ENCODE results near the gene STON1. TPM values are rescaled to one million over a fixed set of nuclear protein-coding genes. Genes with fewer than 3 reads are reported as not detected.

Gene STON1
- total and polyA plus RNA-seq, 4 experiments from 2014 or later = 0.03 to 4.4 (median 1.8) TPM

DNA sequence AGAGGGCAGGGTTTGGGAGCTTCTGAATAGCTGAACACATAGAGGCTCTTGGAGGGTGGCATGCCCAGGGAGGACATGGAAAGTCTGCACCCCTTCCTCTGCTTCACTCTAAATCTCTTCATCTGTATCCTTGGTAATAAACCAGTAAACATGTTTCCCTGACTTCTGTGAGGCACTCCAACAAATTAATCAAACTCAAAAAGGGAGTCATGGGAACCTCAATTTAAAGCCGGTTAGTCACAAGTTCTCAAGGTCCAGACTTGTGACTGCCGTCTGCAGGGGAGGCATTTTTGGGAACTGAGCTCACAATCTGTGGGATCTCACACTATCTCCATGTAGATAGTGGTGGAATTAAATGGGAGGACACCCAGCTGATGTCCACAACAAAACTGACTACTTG, 33.1 kb upstream of the STON1 start:
- Histone ChIP-seq H3K9me3 (ENCODE audit: control insufficient read depth in 1 of 2, low read length in 2 of 2) (no peaks in the 10 kb centered on the region), H3K4me3 (ENCODE audit: low read length in 2 of 2) (no peak overlapping the region), H3K27me3 (ENCODE audit: insufficient read depth, low read length) (no peaks in the 10 kb centered on the region), H3K36me3 (ENCODE audit: insufficient read depth, low read length) (peaks cover 35% of the 10 kb centered on the region), H3K27ac (ENCODE audit: low read depth, low read length) (no peak overlapping the region), H3K4me1 (ENCODE audit: insufficient read depth, low read length) (no peaks in the 10 kb centered on the region)
- POLR2A ChIA-PET (ENCODE audit: partially characterized antibody) = no interaction called here
- no peaks in the 10 kb centered on the region for H3K9me3 Mint-ChIP-seq
- peaks cover 0 to 1% (median 0%) of the 10 kb centered on the region in 4 donors for H3K4me1 Mint-ChIP-seq
- intact Hi-C loops (cut with micrococcal nuclease) = no loop called here
- no peak for DNase-seq
- CTCF ChIA-PET (ENCODE audit: partially characterized antibody) = no interaction called here
- peak overlapping the region in 1 of 7 donors; percentile 42 for H3K27ac Mint-ChIP-seq
- H3K4me3 Mint-ChIP-seq = no peak overlapping the region
- peaks cover 51 to 62% of the 10 kb centered on the region in 2 donors for H3K36me3 Mint-ChIP-seq
- H3K27me3 Mint-ChIP-seq = no peaks in the 10 kb centered on the region

DNA sequence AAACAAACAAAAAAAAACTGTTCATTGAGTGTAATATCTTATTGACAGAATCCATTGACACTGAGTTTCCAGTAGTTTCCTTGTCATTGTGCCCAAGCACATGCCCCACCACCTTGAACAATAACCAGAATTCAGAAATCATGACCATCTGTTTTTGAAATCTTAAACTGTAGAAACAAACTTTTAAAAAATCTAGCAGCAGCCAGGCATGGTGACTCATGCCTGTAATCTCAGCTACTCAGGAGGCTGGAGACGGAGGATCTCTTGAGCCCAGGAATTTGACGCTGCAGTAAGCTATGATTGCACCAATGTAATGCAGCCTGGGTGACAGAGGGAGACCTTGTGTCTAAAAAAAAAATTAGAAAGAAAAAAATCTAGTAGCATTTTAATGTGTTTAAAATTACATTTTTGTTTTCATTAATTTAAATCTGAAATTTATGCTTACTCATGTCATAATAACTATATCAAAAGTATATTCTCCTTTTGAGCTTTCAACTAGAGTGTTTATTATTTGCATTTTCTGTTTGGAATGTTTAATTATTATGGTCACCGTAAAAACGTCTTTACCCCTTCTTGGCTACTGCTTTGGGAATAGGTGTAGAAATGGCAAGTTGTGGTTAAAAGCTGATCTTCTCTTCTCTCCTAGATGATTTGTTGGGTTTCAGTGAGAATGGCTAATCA, 25.2 kb upstream of the STON1 start:
- H3K27me3 Mint-ChIP-seq = no peaks in the 10 kb centered on the region
- peaks cover 48 to 66% of the 10 kb centered on the region in 2 donors for H3K36me3 Mint-ChIP-seq
- H3K4me1 ChIP-seq (ENCODE audit: insufficient read depth, low read length) = peaks cover 19% of the 10 kb centered on the region
- no peaks in the 10 kb centered on the region for H3K9me3 Mint-ChIP-seq
- intact Hi-C loops (cut with micrococcal nuclease) = no loop called here
- peaks cover 14 to 20% (median 19%) of the 10 kb centered on the region in 4 donors for H3K4me1 Mint-ChIP-seq
- H3K27ac Mint-ChIP-seq = peak overlapping the region in 1 of 7 donors; percentile 64
- CTCF ChIA-PET (ENCODE audit: partially characterized antibody) = no interaction called here
- POLR2A ChIA-PET (ENCODE audit: partially characterized antibody) = no interaction called here
- no peak overlapping the region for H3K4me3 Mint-ChIP-seq
- no peak overlapping the region for H3K27ac ChIP-seq (ENCODE audit: low read depth, low read length)
- no peak overlapping the region for H3K4me3 ChIP-seq (ENCODE audit: low read length in 2 of 2)
- H3K9me3 ChIP-seq (ENCODE audit: control insufficient read depth in 1 of 2, low read length in 2 of 2) = no peaks in the 10 kb centered on the region
- no peaks in the 10 kb centered on the region for H3K27me3 ChIP-seq (ENCODE audit: insufficient read depth, low read length)
- no peak for DNase-seq
- peaks cover 4% of the 10 kb centered on the region for H3K36me3 ChIP-seq (ENCODE audit: insufficient read depth, low read length)

DNA sequence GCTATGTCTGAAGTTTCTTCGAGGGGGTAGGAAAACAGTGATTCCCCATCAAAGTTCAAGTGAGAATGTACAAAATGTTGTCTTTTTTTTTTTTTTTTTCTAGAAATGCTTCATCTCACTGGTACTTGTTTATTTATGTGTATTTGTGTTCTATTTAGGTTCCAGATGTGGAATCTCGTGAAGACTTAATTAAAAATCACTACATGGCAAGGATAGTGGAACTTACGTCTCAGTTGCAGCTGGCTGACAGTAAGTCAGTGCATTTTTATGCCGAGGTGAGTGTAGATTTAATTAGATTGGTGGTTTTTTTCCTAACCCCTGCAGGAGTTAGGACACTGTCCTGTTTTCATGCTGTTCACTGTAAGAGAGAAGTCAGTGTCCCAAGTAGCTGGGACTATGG, 22.8 kb upstream of the STON1 start:
- H3K4me3 Mint-ChIP-seq = no peak overlapping the region
- CTCF ChIA-PET (ENCODE audit: partially characterized antibody) = interaction anchor here (0.7 kb wide), 1 partner anchor 400 kb away, joined by 3 read pairs; no protein-coding TSS in a partner anchor
- peaks cover 24 to 32% (median 29%) of the 10 kb centered on the region in 4 donors for H3K4me1 Mint-ChIP-seq
- intact Hi-C loops (cut with micrococcal nuclease) = no loop called here
- H3K4me1 ChIP-seq (ENCODE audit: insufficient read depth, low read length) = peaks cover 30% of the 10 kb centered on the region
- no peaks in the 10 kb centered on the region for H3K27me3 ChIP-seq (ENCODE audit: insufficient read depth, low read length)
- POLR2A ChIA-PET (ENCODE audit: partially characterized antibody) = no interaction called here
- no peak overlapping the region for H3K27ac ChIP-seq (ENCODE audit: low read depth, low read length)
- no peak for DNase-seq
- peaks cover 6% of the 10 kb centered on the region for H3K36me3 ChIP-seq (ENCODE audit: insufficient read depth, low read length)
- H3K9me3 Mint-ChIP-seq = no peaks in the 10 kb centered on the region
- no peak overlapping the region for H3K4me3 ChIP-seq (ENCODE audit: low read length in 2 of 2)
- no peaks in the 10 kb centered on the region for H3K9me3 ChIP-seq (ENCODE audit: control insufficient read depth in 1 of 2, low read length in 2 of 2)
- peaks cover 46 to 64% of the 10 kb centered on the region in 2 donors for H3K36me3 Mint-ChIP-seq
- H3K27ac Mint-ChIP-seq = peak overlapping the region in 4 of 7 donors; percentile 4 to 50 (median 29)
- no peaks in the 10 kb centered on the region for H3K27me3 Mint-ChIP-seq

DNA sequence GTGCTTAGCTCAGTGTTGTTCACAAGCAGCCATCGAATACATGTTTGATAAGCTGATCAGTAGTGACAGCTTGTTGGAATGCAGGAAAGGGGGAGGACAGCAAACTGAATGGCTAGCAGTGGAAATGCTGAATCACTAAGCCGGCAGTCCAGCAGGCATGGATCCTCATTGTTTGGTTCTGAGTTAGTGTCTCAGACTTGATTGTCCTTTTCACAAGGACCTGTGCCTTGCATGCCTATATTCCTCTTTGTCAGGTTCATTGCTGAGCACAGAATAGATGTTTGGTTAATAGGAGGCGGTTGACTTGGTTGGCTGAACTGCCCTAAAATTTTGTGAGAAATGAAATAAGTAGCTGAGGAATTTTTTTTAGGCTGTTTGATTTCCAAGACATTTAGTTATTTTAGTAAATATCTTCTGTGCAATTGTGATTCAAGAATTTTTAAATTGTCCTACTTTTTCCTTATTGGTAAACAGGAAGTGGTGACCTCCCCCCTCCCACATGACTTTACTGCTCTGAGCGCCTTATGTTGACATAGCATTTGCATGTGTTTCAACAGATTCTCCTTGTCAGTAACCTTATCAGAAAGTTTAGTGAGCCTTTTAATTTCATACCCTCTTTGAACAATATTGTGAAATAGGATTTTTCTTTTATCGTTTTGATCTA, 21.4 kb upstream of the STON1 start:
- DNase-seq = peak in 2 of 5 donors; percentile 5 to 14
- H3K36me3 ChIP-seq (ENCODE audit: insufficient read depth, low read length) = peaks cover 8% of the 10 kb centered on the region
- no peak overlapping the region for H3K27ac ChIP-seq (ENCODE audit: low read depth, low read length)
- ChIA-PET CTCF (ENCODE audit: partially characterized antibody) (no interaction called here), POLR2A (ENCODE audit: partially characterized antibody) (interaction anchor here (0.9 to 1.3 kb wide), 3 partner anchors 16 to 60 kb away, joined by 3 to 4 read pairs (median 3); no protein-coding TSS in a partner anchor)
- intact Hi-C loops (cut with micrococcal nuclease) = no loop called here
- H3K4me1 ChIP-seq (ENCODE audit: insufficient read depth, low read length) = peaks cover 30% of the 10 kb centered on the region
- H3K9me3 ChIP-seq (ENCODE audit: control insufficient read depth in 1 of 2, low read length in 2 of 2) = no peaks in the 10 kb centered on the region
- Mint-ChIP-seq H3K9me3 (no peaks in the 10 kb centered on the region), H3K27ac (peak overlapping the region; percentile 70 to 95 (median 86)), H3K4me3 (peak overlapping the region; percentile 26 to 79 (median 66)), H3K4me1 (peaks cover 24 to 33% (median 30%) of the 10 kb centered on the region in 4 donors), H3K36me3 (peaks cover 53 to 71% of the 10 kb centered on the region in 2 donors), H3K27me3 (no peaks in the 10 kb centered on the region)
- H3K27me3 ChIP-seq (ENCODE audit: insufficient read depth, low read length) = no peaks in the 10 kb centered on the region
- no peak overlapping the region for H3K4me3 ChIP-seq (ENCODE audit: low read length in 2 of 2)

DNA sequence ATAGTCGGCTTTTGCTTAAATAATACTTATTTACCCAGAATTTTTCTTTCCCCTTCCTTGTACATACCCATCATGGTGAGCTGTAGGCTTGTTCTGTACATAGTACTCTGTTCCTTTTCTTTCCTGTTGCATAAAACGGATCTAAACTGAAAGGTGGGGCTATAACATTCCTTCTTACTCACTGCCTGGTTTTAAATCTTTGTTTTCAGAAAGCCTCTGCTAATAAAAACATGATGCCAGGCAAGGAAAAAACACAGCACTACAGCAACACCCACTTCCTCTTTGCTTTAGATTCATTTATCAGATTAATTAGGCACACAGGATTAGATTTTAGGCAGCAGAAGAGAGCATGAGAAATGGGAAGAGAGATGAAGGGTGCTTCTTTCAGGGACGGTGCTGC, 19.6 kb upstream of the STON1 start:
- Mint-ChIP-seq H3K27me3 (no peaks in the 10 kb centered on the region), H3K4me3 (peak overlapping the region in 7 of 8 donors; percentile 27 to 57 (median 44)), H3K27ac (peak overlapping the region; percentile 9 to 85 (median 78)), H3K9me3 (no peaks in the 10 kb centered on the region), H3K4me1 (peaks cover 24 to 33% (median 30%) of the 10 kb centered on the region in 4 donors), H3K36me3 (peaks cover 60 to 73% of the 10 kb centered on the region in 2 donors)
- H3K4me1 ChIP-seq (ENCODE audit: insufficient read depth, low read length) = peaks cover 30% of the 10 kb centered on the region
- DNase-seq = no peak
- H3K9me3 ChIP-seq (ENCODE audit: control insufficient read depth in 1 of 2, low read length in 2 of 2) = no peaks in the 10 kb centered on the region
- H3K27ac ChIP-seq (ENCODE audit: low read depth, low read length) = peak overlapping the region; percentile 31
- no peaks in the 10 kb centered on the region for H3K27me3 ChIP-seq (ENCODE audit: insufficient read depth, low read length)
- intact Hi-C loops (cut with micrococcal nuclease) = no loop called here
- POLR2A ChIA-PET (ENCODE audit: partially characterized antibody) = no interaction called here
- no peak overlapping the region for H3K4me3 ChIP-seq (ENCODE audit: low read length in 2 of 2)
- CTCF ChIA-PET (ENCODE audit: partially characterized antibody) = no interaction called here
- peaks cover 18% of the 10 kb centered on the region for H3K36me3 ChIP-seq (ENCODE audit: insufficient read depth, low read length)

DNA sequence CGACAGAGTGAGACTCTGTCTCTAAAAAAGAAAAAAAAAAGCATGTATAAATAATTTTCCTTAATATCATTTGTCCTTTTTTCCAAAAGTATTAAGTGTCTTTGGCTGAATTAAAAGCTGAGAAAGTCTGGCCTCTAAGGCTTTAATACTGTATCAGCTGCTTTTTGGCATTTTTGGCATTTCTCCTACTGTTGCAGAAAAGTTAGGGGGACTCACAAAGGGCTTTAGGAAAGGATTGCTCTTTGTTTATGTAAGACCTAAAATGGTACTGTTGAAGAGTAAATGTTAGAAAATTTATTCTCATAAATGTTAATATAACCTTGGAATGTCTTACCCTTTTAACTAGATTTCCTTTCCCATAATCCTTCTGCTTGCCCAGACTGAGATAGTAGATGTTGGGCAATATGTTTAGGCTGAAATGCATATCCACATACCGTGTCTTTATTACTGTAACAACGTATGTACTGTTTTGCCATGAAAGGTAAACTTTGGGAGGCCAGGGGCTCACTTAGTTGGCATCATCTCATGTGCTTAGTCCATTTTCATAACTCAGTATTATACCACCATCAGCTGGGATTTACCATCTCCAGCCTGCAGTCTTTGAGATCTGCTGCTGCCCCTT, 18.0 kb upstream of the STON1 start:
- Mint-ChIP-seq H3K27me3 (no peaks in the 10 kb centered on the region), H3K36me3 (peaks cover 68 to 79% of the 10 kb centered on the region in 2 donors), H3K9me3 (no peaks in the 10 kb centered on the region), H3K4me3 (no peak overlapping the region), H3K4me1 (peaks cover 24 to 32% (median 30%) of the 10 kb centered on the region in 4 donors), H3K27ac (peak overlapping the region in 2 of 7 donors; percentile 6 to 70)
- POLR2A ChIA-PET (ENCODE audit: partially characterized antibody) = no interaction called here
- no peaks in the 10 kb centered on the region for H3K27me3 ChIP-seq (ENCODE audit: insufficient read depth, low read length)
- H3K36me3 ChIP-seq (ENCODE audit: insufficient read depth, low read length) = peaks cover 31% of the 10 kb centered on the region
- no peak overlapping the region for H3K27ac ChIP-seq (ENCODE audit: low read depth, low read length)
- DNase-seq = no peak
- CTCF ChIA-PET (ENCODE audit: partially characterized antibody) = no interaction called here
- H3K4me3 ChIP-seq (ENCODE audit: low read length in 2 of 2) = no peak overlapping the region
- peaks cover 30% of the 10 kb centered on the region for H3K4me1 ChIP-seq (ENCODE audit: insufficient read depth, low read length)
- intact Hi-C loops (cut with micrococcal nuclease) = no loop called here
- no peaks in the 10 kb centered on the region for H3K9me3 ChIP-seq (ENCODE audit: control insufficient read depth in 1 of 2, low read length in 2 of 2)

DNA sequence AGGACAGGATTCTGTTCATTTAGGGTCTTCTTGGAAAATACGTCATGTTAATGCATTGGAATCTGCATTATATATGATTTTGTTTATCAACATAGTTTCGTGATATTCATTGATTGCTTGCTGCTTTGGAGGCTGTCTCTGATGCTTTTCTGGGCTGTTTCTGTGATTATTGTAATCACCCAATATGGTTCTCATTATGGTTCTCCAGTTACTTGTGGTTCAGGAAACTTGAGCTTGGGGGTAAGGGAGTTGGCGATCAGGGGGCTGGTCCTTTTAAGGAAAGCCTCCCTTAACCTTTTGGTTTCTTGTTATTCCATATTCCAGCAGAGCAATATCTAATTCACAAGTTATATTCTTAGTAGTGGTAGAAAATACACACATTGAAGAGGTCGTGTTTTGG, 17.4 kb upstream of the STON1 start:
- Histone ChIP-seq H3K27ac (ENCODE audit: low read depth, low read length) (no peak overlapping the region), H3K9me3 (ENCODE audit: control insufficient read depth in 1 of 2, low read length in 2 of 2) (no peaks in the 10 kb centered on the region), H3K36me3 (ENCODE audit: insufficient read depth, low read length) (peaks cover 31% of the 10 kb centered on the region), H3K4me1 (ENCODE audit: insufficient read depth, low read length) (peaks cover 30% of the 10 kb centered on the region), H3K27me3 (ENCODE audit: insufficient read depth, low read length) (no peaks in the 10 kb centered on the region), H3K4me3 (ENCODE audit: low read length in 2 of 2) (no peak overlapping the region)
- H3K27ac Mint-ChIP-seq = peak overlapping the region in 5 of 7 donors; percentile 0 to 70 (median 53)
- no peak for DNase-seq
- peaks cover 69 to 79% of the 10 kb centered on the region in 2 donors for H3K36me3 Mint-ChIP-seq
- peaks cover 23 to 30% (median 28%) of the 10 kb centered on the region in 4 donors for H3K4me1 Mint-ChIP-seq
- intact Hi-C loops (cut with micrococcal nuclease) = no loop called here
- no peaks in the 10 kb centered on the region for H3K9me3 Mint-ChIP-seq
- POLR2A ChIA-PET (ENCODE audit: partially characterized antibody) = no interaction called here
- no peak overlapping the region for H3K4me3 Mint-ChIP-seq
- no peaks in the 10 kb centered on the region for H3K27me3 Mint-ChIP-seq
- CTCF ChIA-PET (ENCODE audit: partially characterized antibody) = no interaction called here
